Cardiac fibroblast (primary cell): ENCODE measurements around the gene EFTUD2.

Experiments used
- DNase-seq, 2 donors: peaks; one replicate each; pipeline versions ENCODE4 v3.0.0 to v3.0.0-alpha.2; 2010; ENCODE audit warnings: low read depth in 2 of 2
- H3K4me3 ChIP-seq, 2 donors: replicated peaks in 1 of 2; 1 replicate in 1 of 2; 2 replicates in 1 of 2; pipeline ENCODE4 v1.5.1; 2011; ENCODE audit warnings: low read depth in 2 of 2, low read length in 2 of 2, mild to moderate bottlenecking in 2 of 2, moderate library complexity in 1 of 2
- TF ChIP-seq, protein P1 (sequence below): IDR thresholded peaks from one replicate; pipeline ENCODE4 v1.5.1; 2011; ENCODE audit warnings: low read depth, mild to moderate bottlenecking, low read length, inconsistent platforms

EFTUD2 gene

DNA sequence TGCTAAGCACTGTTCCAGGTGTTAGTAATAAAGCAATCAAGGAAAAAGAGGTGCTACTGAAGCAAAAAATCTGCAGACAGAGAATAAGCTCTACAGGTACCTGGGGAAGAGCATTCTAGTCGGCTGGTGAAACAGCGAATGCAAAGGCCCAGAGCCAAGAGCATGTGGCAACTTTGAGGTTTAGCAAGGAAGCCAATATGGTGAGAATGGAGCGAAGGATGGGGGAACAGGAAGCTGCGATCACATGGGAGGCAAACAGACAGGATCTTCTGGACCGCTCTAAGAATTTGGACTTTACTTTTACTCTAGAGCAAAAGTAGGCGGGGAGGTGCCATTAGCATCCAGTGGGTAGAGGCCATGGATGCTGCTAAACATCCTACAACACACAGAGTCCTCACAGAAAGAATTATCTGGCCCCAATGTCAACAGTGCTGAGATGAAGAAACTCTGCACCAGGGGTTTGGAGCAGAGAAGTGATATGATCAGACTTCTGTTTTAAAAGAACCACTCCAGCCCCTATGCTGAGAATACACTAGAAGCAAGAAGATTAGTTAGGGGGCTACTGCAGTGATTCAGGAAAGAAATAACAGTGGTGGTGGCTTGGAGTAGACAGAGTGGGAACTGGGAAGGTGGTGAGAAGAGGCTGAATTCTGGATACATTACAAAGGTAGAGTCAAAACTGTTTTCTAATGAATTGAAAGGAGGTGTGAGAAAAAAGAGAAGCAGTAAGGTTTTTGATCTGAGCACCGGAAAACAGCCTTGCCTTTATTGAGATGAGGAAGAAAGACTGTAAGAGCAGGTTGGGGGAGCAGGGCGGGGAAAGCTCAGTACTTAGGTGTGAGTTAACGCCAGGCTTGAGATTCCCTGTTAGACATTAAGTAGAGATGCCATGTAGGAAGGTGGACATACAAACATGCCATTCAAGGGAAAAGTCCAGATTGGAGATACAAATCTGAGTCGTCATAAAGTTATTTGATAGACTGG is 11.0 kb downstream of the EFTUD2 start:
- no peak for DNase-seq
- H3K4me3 ChIP-seq = no peak overlapping the region

DNA sequence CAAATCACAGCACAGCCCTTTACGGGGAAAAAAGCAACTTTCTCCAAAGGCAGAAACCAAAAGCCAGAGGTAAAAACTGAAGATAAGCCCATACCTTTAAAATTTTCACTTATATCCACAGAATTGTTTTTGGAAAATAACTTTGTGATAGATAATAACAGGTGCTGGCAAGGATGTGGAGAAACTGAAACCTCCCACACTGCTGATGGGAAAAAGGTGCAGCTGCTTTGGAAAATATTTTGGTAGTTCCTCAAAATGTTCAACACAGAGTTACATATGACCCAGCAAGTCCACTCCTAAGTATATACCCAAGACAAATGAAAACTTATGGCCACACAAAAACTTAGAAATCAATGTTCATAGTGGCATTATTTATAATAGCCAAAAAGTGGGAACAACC is 12.2 kb downstream of the EFTUD2 start:
- TF ChIP-seq, protein P1, sequence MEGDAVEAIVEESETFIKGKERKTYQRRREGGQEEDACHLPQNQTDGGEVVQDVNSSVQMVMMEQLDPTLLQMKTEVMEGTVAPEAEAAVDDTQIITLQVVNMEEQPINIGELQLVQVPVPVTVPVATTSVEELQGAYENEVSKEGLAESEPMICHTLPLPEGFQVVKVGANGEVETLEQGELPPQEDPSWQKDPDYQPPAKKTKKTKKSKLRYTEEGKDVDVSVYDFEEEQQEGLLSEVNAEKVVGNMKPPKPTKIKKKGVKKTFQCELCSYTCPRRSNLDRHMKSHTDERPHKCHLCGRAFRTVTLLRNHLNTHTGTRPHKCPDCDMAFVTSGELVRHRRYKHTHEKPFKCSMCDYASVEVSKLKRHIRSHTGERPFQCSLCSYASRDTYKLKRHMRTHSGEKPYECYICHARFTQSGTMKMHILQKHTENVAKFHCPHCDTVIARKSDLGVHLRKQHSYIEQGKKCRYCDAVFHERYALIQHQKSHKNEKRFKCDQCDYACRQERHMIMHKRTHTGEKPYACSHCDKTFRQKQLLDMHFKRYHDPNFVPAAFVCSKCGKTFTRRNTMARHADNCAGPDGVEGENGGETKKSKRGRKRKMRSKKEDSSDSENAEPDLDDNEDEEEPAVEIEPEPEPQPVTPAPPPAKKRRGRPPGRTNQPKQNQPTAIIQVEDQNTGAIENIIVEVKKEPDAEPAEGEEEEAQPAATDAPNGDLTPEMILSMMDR = no peak
- H3K4me3 ChIP-seq = no peak overlapping the region
- no peak for DNase-seq

More for the DNA sequence above, 11.0 kb downstream of the EFTUD2 start:
- TF ChIP-seq, protein P1 = no peak

DNA sequence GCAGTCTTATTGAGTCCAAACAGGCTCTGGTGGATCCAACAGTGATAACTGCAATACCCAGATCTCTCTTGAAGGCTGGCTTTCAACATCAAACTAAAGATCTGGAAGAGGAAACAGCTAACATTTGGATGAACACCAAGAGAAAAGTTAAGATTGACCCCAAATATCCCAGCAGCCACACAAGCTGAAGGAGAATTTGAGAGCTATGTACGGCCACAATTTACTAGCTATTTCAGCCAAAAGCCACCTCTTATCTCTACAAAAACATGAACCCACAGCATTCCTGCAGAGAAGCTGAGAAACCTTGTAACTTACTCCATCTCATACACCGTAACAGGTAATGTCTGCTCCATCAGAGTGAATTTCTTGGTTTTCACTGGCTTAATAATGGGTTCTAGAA is 14.3 kb downstream of the EFTUD2 start:
- TF ChIP-seq, protein P1 = no peak
- no peak overlapping the region for H3K4me3 ChIP-seq
- no peak for DNase-seq

DNA sequence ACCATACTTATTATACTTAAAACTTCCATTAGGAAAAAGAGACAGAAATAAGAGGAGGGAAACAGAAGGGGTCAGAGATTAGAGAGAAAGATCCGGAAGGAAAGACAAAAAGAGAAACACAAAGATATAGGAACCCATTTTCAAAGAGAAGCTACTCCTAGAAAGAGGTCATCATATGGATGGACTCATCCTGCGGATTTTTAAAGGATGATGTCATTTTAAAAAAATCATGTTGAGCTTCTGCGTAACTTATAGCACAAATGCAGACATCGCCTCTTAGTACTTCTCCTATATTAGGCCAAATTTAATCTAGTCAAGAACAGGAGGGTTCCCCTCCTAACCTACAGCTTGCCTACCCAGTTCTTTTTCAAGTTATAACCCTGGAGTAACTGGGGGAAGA is 18.1 kb downstream of the EFTUD2 start:
- no peak overlapping the region for H3K4me3 ChIP-seq
- TF ChIP-seq, protein P1 = no peak
- DNase-seq = no peak

GRCh38 chr17:44880062-44880461 is 19.2 kb downstream of the EFTUD2 start:
- DNase-seq = no peak
- TF ChIP-seq, protein P1 = no peak
- no peak overlapping the region for H3K4me3 ChIP-seq

DNA sequence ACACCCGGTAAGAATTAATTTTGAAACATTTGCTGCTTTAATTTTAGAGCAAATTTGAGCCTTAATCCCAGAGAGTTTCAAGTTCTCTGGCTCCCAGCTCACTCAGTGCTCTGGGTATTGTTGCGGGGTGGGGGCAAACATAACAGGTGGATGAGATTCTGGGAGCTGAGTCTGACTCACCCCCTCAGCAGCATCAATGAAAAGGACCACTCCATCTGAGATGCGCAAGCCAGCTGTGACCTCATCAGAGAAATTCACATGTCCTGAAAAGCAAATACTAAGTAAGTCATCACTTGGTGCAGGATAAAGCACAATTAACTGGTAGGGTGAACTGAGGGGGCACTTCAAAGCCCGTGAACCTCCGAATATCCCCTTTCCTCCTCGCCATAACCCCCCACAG is 19.9 kb downstream of the EFTUD2 start:
- H3K4me3 ChIP-seq = no peak overlapping the region
- TF ChIP-seq, protein P1 = no peak
- no peak for DNase-seq
